GM12874 (cell line): ENCODE data around the gene CFAP92.

ENCODE experiments used
- CTCF ChIP-seq: IDR thresholded peaks from 2 replicates; pipeline ENCODE4 v1.5.1; 2011; ENCODE audit warnings: low read depth, mild to moderate bottlenecking, control low read depth, low read length, moderate library complexity; ENCODE audit not compliant: insufficient read depth

The CFAP92 gene

GRCh38 chr3:128889139-128889894 lies 104.6 kb downstream of the CFAP92 start:
- TF ChIP-seq CTCF, result no peak

GRCh38 chr3:128884992-128885391 lies 108.9 kb downstream of the CFAP92 start:
- TF ChIP-seq CTCF, result no peak

GRCh38 chr3:128882719-128883118 lies 111.2 kb downstream of the CFAP92 start:
- TF ChIP-seq CTCF, result no peak

GRCh38 chr3:128881576-128881975 lies 112.3 kb downstream of the CFAP92 start:
- no peak for TF ChIP-seq CTCF

GRCh38 chr3:128879991-128880390 lies 113.9 kb downstream of the CFAP92 start:
- no peak for TF ChIP-seq CTCF

GRCh38 chr3:128879125-128879969 lies 114.5 kb downstream of the CFAP92 start, which contains the start of gene ACAD9:
TSS of gene ACAD9 (plus strand) at chr3:128879620. CDS start at chr3:128879692, 72 bp downstream.
- no peak for TF ChIP-seq CTCF

- no peak for TF ChIP-seq CTCF
Measured at GRCh38 chr3:128878556-128879124, 115.2 kb downstream of the CFAP92 start.
